HEK293 (cell line): ENCODE results near the gene VSTM4.

ENCODE experiments used
- SCRT1 ChIP-seq: fragments of 450-650 bp; formaldehyde crosslinking; IDR thresholded peaks from 2 replicates; pipeline ENCODE4 v1.5.1; 2016; ENCODE audit warnings: missing biosample characterization, missing genetic modification characterization, borderline replicate concordance
- SP2 ChIP-seq: fragments of 450-650 bp; formaldehyde crosslinking; IDR thresholded peaks from 2 replicates; pipeline ENCODE4 v1.5.1; 2016; ENCODE audit warnings: missing biosample characterization, missing genetic modification characterization
- SP7 ChIP-seq: fragments of 450-650 bp; formaldehyde crosslinking; IDR thresholded peaks from 2 replicates; pipeline ENCODE4 v1.5.1; 2016; ENCODE audit warnings: missing biosample characterization, missing genetic modification characterization
- WT1 ChIP-seq: fragments of 450-650 bp; formaldehyde crosslinking; IDR thresholded peaks from 2 replicates; pipeline ENCODE4 v1.5.1; 2016; ENCODE audit warnings: missing biosample characterization, missing genetic modification characterization
- ZBTB20 ChIP-seq: fragments of 450-650 bp; formaldehyde crosslinking; IDR thresholded peaks from 2 replicates; pipeline ENCODE4 v1.5.1; 2016; ENCODE audit warnings: missing biosample characterization, missing genetic modification characterization
- ZNF133 ChIP-seq: fragments of 450-650 bp; formaldehyde crosslinking; IDR thresholded peaks from 2 replicates; pipeline ENCODE4 v1.5.1; 2016; ENCODE audit warnings: missing biosample characterization, missing genetic modification characterization
- ZNF274 ChIP-seq, 2 experiments: fragments of 200-500 bp in 1 of 2; fragments of 450-650 bp in 1 of 2; sonication (Bioruptor generic) in 1 of 2; formaldehyde crosslinking in 1 of 2; IDR thresholded peaks; 2 replicates each; pipeline versions ENCODE4 v1.5.1 to v1.6.1; 2014 to 2016; ENCODE audit warnings: borderline replicate concordance in 1 of 2, inconsistent platforms in 1 of 2, low read length in 1 of 2, missing biosample characterization in 1 of 2, missing genetic modification characterization in 1 of 2
- ZNF311 ChIP-seq: fragments of 450-650 bp; formaldehyde crosslinking; IDR thresholded peaks from 2 replicates; pipeline ENCODE4 v1.5.1; 2017; ENCODE audit warnings: missing biosample characterization, missing genetic modification characterization, borderline replicate concordance
- ZNF624 ChIP-seq: fragments of 450-650 bp; formaldehyde crosslinking; IDR thresholded peaks from 2 replicates; pipeline ENCODE4 v1.5.1; 2017; ENCODE audit warnings: missing biosample characterization, missing genetic modification characterization
- ZSCAN23 ChIP-seq: fragments of 450-650 bp; formaldehyde crosslinking; IDR thresholded peaks from 2 replicates; pipeline ENCODE4 v1.5.1; 2016; ENCODE audit warnings: missing biosample characterization, missing genetic modification characterization
- TF ChIP-seq, protein P1 (sequence below): fragments of 450-650 bp; formaldehyde crosslinking; IDR thresholded peaks from 2 replicates; pipeline ENCODE4 v1.5.1; 2016; ENCODE audit warnings: missing biosample characterization, missing genetic modification characterization

- TF ChIP-seq ZNF624 (tag by site-specific recombination) (no peak), ZSCAN23 (tag by site-specific recombination) (no peak), ZNF274 (IDR thresholded peaks at IDR 0.05; ENCODE audit: low read length) (no peak), ZNF274 (tag by site-specific recombination; IDR thresholded peaks at IDR 0.05; ENCODE audit: borderline replicate concordance) (no peak), ZBTB20 (tag by site-specific recombination) (no peak), SP2 (no peak), SP7 (tag by site-specific recombination) (no peak), ZNF133 (tag by site-specific recombination) (no peak), SCRT1 (tag by site-specific recombination) (no peak), ZNF311 (tag by site-specific recombination) (no peak), WT1 (no peak)
- TF ChIP-seq, protein P1, sequence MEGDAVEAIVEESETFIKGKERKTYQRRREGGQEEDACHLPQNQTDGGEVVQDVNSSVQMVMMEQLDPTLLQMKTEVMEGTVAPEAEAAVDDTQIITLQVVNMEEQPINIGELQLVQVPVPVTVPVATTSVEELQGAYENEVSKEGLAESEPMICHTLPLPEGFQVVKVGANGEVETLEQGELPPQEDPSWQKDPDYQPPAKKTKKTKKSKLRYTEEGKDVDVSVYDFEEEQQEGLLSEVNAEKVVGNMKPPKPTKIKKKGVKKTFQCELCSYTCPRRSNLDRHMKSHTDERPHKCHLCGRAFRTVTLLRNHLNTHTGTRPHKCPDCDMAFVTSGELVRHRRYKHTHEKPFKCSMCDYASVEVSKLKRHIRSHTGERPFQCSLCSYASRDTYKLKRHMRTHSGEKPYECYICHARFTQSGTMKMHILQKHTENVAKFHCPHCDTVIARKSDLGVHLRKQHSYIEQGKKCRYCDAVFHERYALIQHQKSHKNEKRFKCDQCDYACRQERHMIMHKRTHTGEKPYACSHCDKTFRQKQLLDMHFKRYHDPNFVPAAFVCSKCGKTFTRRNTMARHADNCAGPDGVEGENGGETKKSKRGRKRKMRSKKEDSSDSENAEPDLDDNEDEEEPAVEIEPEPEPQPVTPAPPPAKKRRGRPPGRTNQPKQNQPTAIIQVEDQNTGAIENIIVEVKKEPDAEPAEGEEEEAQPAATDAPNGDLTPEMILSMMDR (tag by site-specific recombination) = no peak
Observed at GRCh38 chr10:49129376-49129775, 14.1 kb upstream of the VSTM4 start.
